HepG2 (cell line): ENCODE data around the gene CD7. TPM values are rescaled to one million over a fixed set of nuclear protein-coding genes. Genes with fewer than 3 reads are reported as not detected.
A peak's percentile ranks its signal among the peaks of the same experiment; 100 is the strongest.

ENCODE experiments used
- CC2D1A ChIP-seq: sonication (generic); formaldehyde crosslinking; IDR thresholded peaks from 2 replicates; pipeline ENCODE4 v1.8.1; 2023; ENCODE audit warnings: mild to moderate bottlenecking, missing genetic modification reagents
- CTCF ChIP-seq: sonication (generic); formaldehyde crosslinking; IDR thresholded peaks from 2 replicates; pipeline ENCODE4 v1.5.0; 2020; ENCODE audit warnings: mild to moderate bottlenecking, missing genetic modification reagents, moderate library complexity
- FOXK1 ChIP-seq: sonication (generic); formaldehyde crosslinking; IDR thresholded peaks from 2 replicates; pipeline ENCODE4 v1.4.0; 2020; ENCODE audit warnings: low read depth, missing genetic modification reagents, borderline replicate concordance
- KAT7 ChIP-seq: IDR thresholded peaks from 2 replicates; pipeline ENCODE4 v1.6.1; 2018; ENCODE audit warnings: borderline replicate concordance, missing compliant biosample characterization
- LCORL ChIP-seq, 2 experiments: fragments of 450-650 bp in 1 of 2; sonication (generic) in 1 of 2; formaldehyde crosslinking in 1 of 2; IDR thresholded peaks; 2 replicates each; pipeline versions ENCODE4 v1.5.0 to v1.6.1; 2017 to 2020; ENCODE audit warnings: antibody characterized with exemption in 1 of 2, missing genetic modification reagents in 1 of 2
- NR2F1 ChIP-seq, 2 experiments: fragments of 450-650 bp in 1 of 2; formaldehyde crosslinking in 1 of 2; IDR thresholded peaks; 2 replicates each; pipeline versions ENCODE4 v1.5.0 to v1.6.1; 2016 to 2020; ENCODE audit warnings: mild to moderate bottlenecking in 1 of 2, missing compliant biosample characterization in 1 of 2, missing genetic modification reagents in 1 of 2, moderate library complexity in 1 of 2
- RFX3 ChIP-seq: IDR thresholded peaks from 2 replicates; pipeline ENCODE4 v1.6.1; 2016; ENCODE audit warnings: missing biosample characterization, missing genetic modification reagents
- RNF219 ChIP-seq: sonication (generic); formaldehyde crosslinking; IDR thresholded peaks from 2 replicates; pipeline ENCODE4 v1.5.0; 2020; ENCODE audit warnings: mild to moderate bottlenecking, missing genetic modification reagents
- SMAD1 ChIP-seq: sonication (generic); formaldehyde crosslinking; IDR thresholded peaks from 2 replicates; pipeline ENCODE4 v1.4.0; 2020; ENCODE audit warnings: missing genetic modification reagents, low read depth, mild to moderate bottlenecking, borderline replicate concordance
- SPEN ChIP-seq: sonication (generic); formaldehyde crosslinking; IDR thresholded peaks from 2 replicates; pipeline ENCODE4 v1.5.1; 2020; ENCODE audit warnings: low read depth, mild to moderate bottlenecking, missing genetic modification reagents
- TFDP2 ChIP-seq: sonication (generic); formaldehyde crosslinking; IDR thresholded peaks from 2 replicates; pipeline ENCODE4 v1.4.0; 2020; ENCODE audit warnings: missing genetic modification reagents
- ZBTB1 ChIP-seq: sonication (generic); formaldehyde crosslinking; IDR thresholded peaks from 2 replicates; pipeline ENCODE4 v1.4.0; 2020; ENCODE audit warnings: missing genetic modification reagents, borderline replicate concordance
- ZFP37 ChIP-seq: sonication (generic); formaldehyde crosslinking; IDR thresholded peaks from 2 replicates; pipeline ENCODE4 v1.4.0; 2020; ENCODE audit warnings: missing genetic modification reagents, borderline replicate concordance
- ZNF275 ChIP-seq: sonication (generic); formaldehyde crosslinking; IDR thresholded peaks from 2 replicates; pipeline ENCODE4 v1.8.0; 2022; ENCODE audit warnings: missing genetic modification reagents, mild to moderate bottlenecking, inconsistent platforms, borderline replicate concordance
- ZNF280D ChIP-seq: sonication (generic); formaldehyde crosslinking; IDR thresholded peaks from 2 replicates; pipeline ENCODE4 v1.5.1; 2020; ENCODE audit warnings: mild to moderate bottlenecking, missing genetic modification reagents
- ZNF432 ChIP-seq: sonication (generic); formaldehyde crosslinking; IDR thresholded peaks from 2 replicates; pipeline ENCODE4 v1.5.0; 2020; ENCODE audit warnings: missing genetic modification reagents, mild to moderate bottlenecking, borderline replicate concordance
- ZNF792 ChIP-seq: IDR thresholded peaks from 2 replicates; pipeline ENCODE4 v1.6.1; 2016
- polyA plus RNA-seq, 8 experiments: library from polyadenylated mRNA; depleted of rRNA in 3 of 8; stranded (reverse) in 7 of 8; unstranded in 1 of 8; fragments of >200 nt; fragmentation: Illumina TruSeq in 4 of 8; extraction: Trizol in 4 of 8; gene quantifications; 2 replicates each; pipeline versions ENCODE4 v1.2.1 to v1.2.3, GENCODE V29; 2011 to 2016; ENCODE audit warnings: low read depth in 4 of 8, missing spikeins in 1 of 8, mixed read lengths in 1 of 8; ENCODE audit not compliant: insufficient read depth in 1 of 8
- total RNA-seq, 5 experiments: library from RNA; depleted of rRNA; stranded (reverse); fragments of >200 nt; fragmentation: Illumina TruSeq; extraction: Trizol; gene quantifications; 2 replicates each; pipeline ENCODE4 v1.2.3, GENCODE V29; 2016; ENCODE audit warnings: low read depth in 1 of 5

The CD7 gene
- total and polyA plus RNA-seq, 2 of the 13 experiments (the other 11 are each of a cell fraction or from before 2014, with no cell fraction given): 67.6 to 76.4 TPM

GRCh38 chr17:82287868-82288801 lies 29.3 kb downstream of the CD7 start (continued):
- TF ChIP-seq NR2F1 (CRISPR knock-in tag; IDR thresholded peaks at IDR 0.05) (peak; percentile 67 to 75; a peak in 3 of 4 replicates), RNF219 (CRISPR knock-in tag) (0 out of 2 replicates have a peak, but pooled peaks have one; percentile 64), TFDP2 (peak; percentile 73), LCORL (IDR thresholded peaks at IDR 0.05) (no peak), LCORL (CRISPR knock-in tag; IDR thresholded peaks at IDR 0.05) (peak; percentile 97), ZNF792 (CRISPR knock-in tag) (peak; percentile 67; the same call in 1 of the 2 replicates), CTCF (peak; percentile 31; the same call in 1 of the 2 replicates), ZNF432 (CRISPR knock-in tag) (no peak), SPEN (CRISPR knock-in tag) (peak; percentile 99), ZNF280D (CRISPR knock-in tag) (peak; percentile 93; the same call in 1 of the 2 replicates), KAT7 (CRISPR knock-in tag) (no peak), SMAD1 (CRISPR knock-in tag) (peak; percentile 95; the same call in 1 of the 2 replicates), ZNF275 (CRISPR knock-in tag) (peak; percentile 74; the same call in 1 of the 2 replicates), ZFP37 (CRISPR knock-in tag) (peak; percentile 71; the same call in 1 of the 2 replicates), RFX3 (CRISPR knock-in tag) (no peak), FOXK1 (CRISPR knock-in tag) (peak; percentile 99), ZBTB1 (CRISPR knock-in tag) (no peak), CC2D1A (CRISPR knock-in tag) (no peak; the same call in 1 of the 2 replicates)
